HepG2 (cell line): ENCODE measurements around the gene WDR35. TPM values are rescaled to one million over a fixed set of nuclear protein-coding genes. Genes with fewer than 3 reads are reported as not detected.

Source experiments
- AHR ChIP-seq: IDR thresholded peaks from 2 replicates; pipeline ENCODE4 v1.6.1; 2018; ENCODE audit warnings: missing genetic modification reagents, missing compliant biosample characterization
- CENPT ChIP-seq: sonication (generic); formaldehyde crosslinking; IDR thresholded peaks from 2 replicates; pipeline ENCODE4 v1.8.0; 2022; ENCODE audit warnings: low read depth, mild to moderate bottlenecking, moderate library complexity, missing genetic modification reagents
- ESRRA ChIP-seq: sonication (generic); formaldehyde crosslinking; IDR thresholded peaks from 2 replicates; pipeline ENCODE4 v1.5.1; 2020; ENCODE audit warnings: mild to moderate bottlenecking, low read depth, missing genetic modification reagents
- MEIS2 ChIP-seq: sonication (generic); formaldehyde crosslinking; IDR thresholded peaks from 2 replicates; pipeline ENCODE4 v1.9.0; 2021; ENCODE audit warnings: mild to moderate bottlenecking, missing genetic modification reagents
- NAIF1 ChIP-seq: sonication (generic); formaldehyde crosslinking; IDR thresholded peaks from 2 replicates; pipeline ENCODE4 v1.5.0; 2020; ENCODE audit warnings: mild to moderate bottlenecking, missing genetic modification reagents, borderline replicate concordance
- NONO ChIP-seq, 2 experiments: fragments of 450-650 bp in 1 of 2; sonication (generic) in 1 of 2; formaldehyde crosslinking in 1 of 2; IDR thresholded peaks in 1 of 2; conservative IDR thresholded peaks in 1 of 2; 2 replicates each; pipeline versions ENCODE4 v1.6.1 to v1.8.0; 2017 to 2022; ENCODE audit warnings: mild to moderate bottlenecking in 1 of 2, missing genetic modification reagents in 1 of 2, moderate library complexity in 1 of 2
- NR3C1 ChIP-seq: sonication (generic); formaldehyde crosslinking; IDR thresholded peaks from 2 replicates; pipeline ENCODE4 v1.4.0; 2020; ENCODE audit warnings: missing genetic modification reagents
- PHB2 ChIP-seq: fragments of 450-650 bp; IDR thresholded peaks from 2 replicates; pipeline ENCODE4 v1.6.1; 2018; ENCODE audit not compliant: partially characterized antibody
- RBAK ChIP-seq: sonication (generic); formaldehyde crosslinking; IDR thresholded peaks from 2 replicates; pipeline ENCODE4 v1.5.1; 2020; ENCODE audit warnings: mild to moderate bottlenecking, missing genetic modification reagents
- TBX2 ChIP-seq: sonication (generic); formaldehyde crosslinking; IDR thresholded peaks from 2 replicates; pipeline ENCODE4 v1.5.0; 2020; ENCODE audit warnings: missing genetic modification reagents, mild to moderate bottlenecking, borderline replicate concordance
- ZNF10 ChIP-seq: sonication (generic); formaldehyde crosslinking; IDR thresholded peaks from 2 replicates; pipeline ENCODE4 v1.4.0; 2020; ENCODE audit warnings: mild to moderate bottlenecking, low read depth, missing genetic modification reagents, borderline replicate concordance
- ZNF264 ChIP-seq: sonication (generic); formaldehyde crosslinking; IDR thresholded peaks from 2 replicates; pipeline ENCODE4 v1.4.0; 2020; ENCODE audit warnings: missing genetic modification reagents
- ZNF576 ChIP-seq: sonication (generic); formaldehyde crosslinking; IDR thresholded peaks from 2 replicates; pipeline ENCODE4 v1.4.0; 2020; ENCODE audit warnings: mild to moderate bottlenecking, missing genetic modification reagents
- ZNF737 ChIP-seq: sonication (generic); formaldehyde crosslinking; IDR thresholded peaks from 2 replicates; pipeline ENCODE4 v1.5.0; 2020; ENCODE audit warnings: missing genetic modification reagents, mild to moderate bottlenecking, borderline replicate concordance
- ZSCAN9 ChIP-seq: IDR thresholded peaks from 2 replicates; pipeline ENCODE4 v1.6.1; 2016; ENCODE audit warnings: borderline replicate concordance
- polyA plus RNA-seq, 8 experiments: library from polyadenylated mRNA; depleted of rRNA in 3 of 8; stranded (reverse) in 7 of 8; unstranded in 1 of 8; fragments of >200 nt; fragmentation: Illumina TruSeq in 4 of 8; extraction: Trizol in 4 of 8; gene quantifications; 2 replicates each; pipeline versions ENCODE4 v1.2.1 to v1.2.3, GENCODE V29; 2011 to 2016; ENCODE audit warnings: low read depth in 4 of 8, missing spikeins in 1 of 8, mixed read lengths in 1 of 8; ENCODE audit not compliant: insufficient read depth in 1 of 8
- total RNA-seq, 5 experiments: library from RNA; depleted of rRNA; stranded (reverse); fragments of >200 nt; fragmentation: Illumina TruSeq; extraction: Trizol; gene quantifications; 2 replicates each; pipeline ENCODE4 v1.2.3, GENCODE V29; 2016; ENCODE audit warnings: low read depth in 1 of 5
- TF ChIP-seq, protein P1 (sequence below): sonication (generic); formaldehyde crosslinking; conservative IDR thresholded peaks from 2 replicates; pipeline ENCODE4 v1.5.0; 2020; ENCODE audit warnings: missing genetic modification reagents
- TF ChIP-seq, protein P2 (sequence below): sonication (generic); formaldehyde crosslinking; IDR thresholded peaks from 2 replicates; pipeline ENCODE4 v1.4.0; 2020; ENCODE audit warnings: missing genetic modification reagents
- TF ChIP-seq, protein P3 (sequence below): sonication (generic); formaldehyde crosslinking; IDR thresholded peaks from 2 replicates; pipeline ENCODE4 v1.8.1; 2023; ENCODE audit warnings: mild to moderate bottlenecking, missing genetic modification reagents
- TF ChIP-seq, protein P4 (sequence below): sonication (generic); formaldehyde crosslinking; IDR thresholded peaks from 2 replicates; pipeline ENCODE4 v1.9.0; 2022; ENCODE audit warnings: missing genetic modification reagents, mild to moderate bottlenecking, borderline replicate concordance

The WDR35 gene
- total and polyA plus RNA-seq, 2 of the 13 experiments (the other 11 are each of a cell fraction or from before 2014, with no cell fraction given), result 11.1 to 19.6 TPM

DNA sequence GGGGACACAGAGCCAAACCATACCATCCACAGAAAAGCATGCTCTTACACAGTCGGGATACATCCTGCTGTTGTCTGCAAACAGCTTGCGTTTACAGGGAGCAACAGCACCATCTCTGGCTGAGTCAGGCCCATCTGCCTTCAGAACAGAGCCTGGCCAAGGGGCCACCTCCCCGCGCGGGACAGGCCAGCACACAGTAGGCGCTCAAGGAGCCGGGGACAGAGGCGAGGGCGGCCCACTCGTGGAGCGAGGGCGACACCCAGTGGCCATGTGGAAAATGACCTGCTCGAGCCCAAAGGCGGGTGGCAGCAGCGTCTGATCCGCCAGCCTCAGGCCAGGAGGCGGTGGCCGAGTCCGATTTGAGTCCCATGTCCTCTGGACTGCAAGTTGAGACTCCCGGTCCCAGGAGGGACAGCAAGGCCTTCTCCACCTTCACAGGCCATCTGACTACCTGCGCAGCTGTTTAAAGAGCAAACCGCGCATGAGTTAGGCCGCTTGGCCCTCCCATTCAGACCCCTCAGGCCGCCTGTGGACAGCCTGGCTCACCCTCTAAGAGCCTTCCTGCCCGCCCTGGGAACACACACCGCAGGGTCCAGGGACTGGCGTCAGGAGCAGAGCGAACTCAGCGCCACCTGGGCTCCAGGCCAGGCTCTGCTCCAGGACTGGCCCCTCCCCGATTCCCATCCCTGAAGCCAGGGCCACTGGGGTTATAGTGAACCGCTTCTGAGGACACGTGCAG is 126.4 kb downstream of the WDR35 start (continued):
- TF ChIP-seq ZNF10 (CRISPR knock-in tag), result 0 out of 2 replicates have a peak, but pooled peaks have one; percentile 63
- TF ChIP-seq CENPT (CRISPR knock-in tag), result peak; percentile 66; the same call in 1 of the 2 replicates
- TF ChIP-seq ZNF264, result 0 out of 2 replicates have a peak, but pooled peaks have one; percentile 62
- TF ChIP-seq NR3C1 (CRISPR knock-in tag), result no peak
- TF ChIP-seq, protein P1, sequence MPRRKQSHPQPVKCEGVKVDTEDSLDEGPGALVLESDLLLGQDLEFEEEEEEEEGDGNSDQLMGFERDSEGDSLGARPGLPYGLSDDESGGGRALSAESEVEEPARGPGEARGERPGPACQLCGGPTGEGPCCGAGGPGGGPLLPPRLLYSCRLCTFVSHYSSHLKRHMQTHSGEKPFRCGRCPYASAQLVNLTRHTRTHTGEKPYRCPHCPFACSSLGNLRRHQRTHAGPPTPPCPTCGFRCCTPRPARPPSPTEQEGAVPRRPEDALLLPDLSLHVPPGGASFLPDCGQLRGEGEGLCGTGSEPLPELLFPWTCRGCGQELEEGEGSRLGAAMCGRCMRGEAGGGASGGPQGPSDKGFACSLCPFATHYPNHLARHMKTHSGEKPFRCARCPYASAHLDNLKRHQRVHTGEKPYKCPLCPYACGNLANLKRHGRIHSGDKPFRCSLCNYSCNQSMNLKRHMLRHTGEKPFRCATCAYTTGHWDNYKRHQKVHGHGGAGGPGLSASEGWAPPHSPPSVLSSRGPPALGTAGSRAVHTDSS (CRISPR knock-in tag), result peak; percentile 94; the same call in 1 of the 2 replicates
- TF ChIP-seq AHR (CRISPR knock-in tag), result 0 out of 2 replicates have a peak, but pooled peaks have one; percentile 43
- 0 out of 2 replicates have a peak, but pooled peaks have one; percentile 64 for TF ChIP-seq ZNF737 (CRISPR knock-in tag)
- TF ChIP-seq TBX2, result peak; percentile 75; the same call in 1 of the 2 replicates
- peak; percentile 26; the same call in 1 of the 2 replicates for TF ChIP-seq ZSCAN9 (CRISPR knock-in tag)
- TF ChIP-seq NONO (IDR thresholded peaks at IDR 0.05), result no peak
- peak; percentile 79 for TF ChIP-seq NONO (CRISPR knock-in tag; conservative IDR thresholded peaks at IDR 0.05)
- TF ChIP-seq MEIS2 (CRISPR knock-in tag), result peak; percentile 72; the same call in 1 of the 2 replicates
- TF ChIP-seq RBAK (CRISPR knock-in tag), result no peak
- TF ChIP-seq, protein P2, sequence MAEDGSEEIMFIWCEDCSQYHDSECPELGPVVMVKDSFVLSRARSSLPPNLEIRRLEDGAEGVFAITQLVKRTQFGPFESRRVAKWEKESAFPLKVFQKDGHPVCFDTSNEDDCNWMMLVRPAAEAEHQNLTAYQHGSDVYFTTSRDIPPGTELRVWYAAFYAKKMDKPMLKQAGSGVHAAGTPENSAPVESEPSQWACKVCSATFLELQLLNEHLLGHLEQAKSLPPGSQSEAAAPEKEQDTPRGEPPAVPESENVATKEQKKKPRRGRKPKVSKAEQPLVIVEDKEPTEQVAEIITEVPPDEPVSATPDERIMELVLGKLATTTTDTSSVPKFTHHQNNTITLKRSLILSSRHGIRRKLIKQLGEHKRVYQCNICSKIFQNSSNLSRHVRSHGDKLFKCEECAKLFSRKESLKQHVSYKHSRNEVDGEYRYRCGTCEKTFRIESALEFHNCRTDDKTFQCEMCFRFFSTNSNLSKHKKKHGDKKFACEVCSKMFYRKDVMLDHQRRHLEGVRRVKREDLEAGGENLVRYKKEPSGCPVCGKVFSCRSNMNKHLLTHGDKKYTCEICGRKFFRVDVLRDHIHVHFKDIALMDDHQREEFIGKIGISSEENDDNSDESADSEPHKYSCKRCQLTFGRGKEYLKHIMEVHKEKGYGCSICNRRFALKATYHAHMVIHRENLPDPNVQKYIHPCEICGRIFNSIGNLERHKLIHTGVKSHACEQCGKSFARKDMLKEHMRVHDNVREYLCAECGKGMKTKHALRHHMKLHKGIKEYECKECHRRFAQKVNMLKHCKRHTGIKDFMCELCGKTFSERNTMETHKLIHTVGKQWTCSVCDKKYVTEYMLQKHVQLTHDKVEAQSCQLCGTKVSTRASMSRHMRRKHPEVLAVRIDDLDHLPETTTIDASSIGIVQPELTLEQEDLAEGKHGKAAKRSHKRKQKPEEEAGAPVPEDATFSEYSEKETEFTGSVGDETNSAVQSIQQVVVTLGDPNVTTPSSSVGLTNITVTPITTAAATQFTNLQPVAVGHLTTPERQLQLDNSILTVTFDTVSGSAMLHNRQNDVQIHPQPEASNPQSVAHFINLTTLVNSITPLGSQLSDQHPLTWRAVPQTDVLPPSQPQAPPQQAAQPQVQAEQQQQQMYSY, result peak; percentile 40; the same call in 1 of the 2 replicates
- no peak; the same call in 1 of the 2 replicates for TF ChIP-seq NAIF1 (CRISPR knock-in tag)
- TF ChIP-seq, protein P3, sequence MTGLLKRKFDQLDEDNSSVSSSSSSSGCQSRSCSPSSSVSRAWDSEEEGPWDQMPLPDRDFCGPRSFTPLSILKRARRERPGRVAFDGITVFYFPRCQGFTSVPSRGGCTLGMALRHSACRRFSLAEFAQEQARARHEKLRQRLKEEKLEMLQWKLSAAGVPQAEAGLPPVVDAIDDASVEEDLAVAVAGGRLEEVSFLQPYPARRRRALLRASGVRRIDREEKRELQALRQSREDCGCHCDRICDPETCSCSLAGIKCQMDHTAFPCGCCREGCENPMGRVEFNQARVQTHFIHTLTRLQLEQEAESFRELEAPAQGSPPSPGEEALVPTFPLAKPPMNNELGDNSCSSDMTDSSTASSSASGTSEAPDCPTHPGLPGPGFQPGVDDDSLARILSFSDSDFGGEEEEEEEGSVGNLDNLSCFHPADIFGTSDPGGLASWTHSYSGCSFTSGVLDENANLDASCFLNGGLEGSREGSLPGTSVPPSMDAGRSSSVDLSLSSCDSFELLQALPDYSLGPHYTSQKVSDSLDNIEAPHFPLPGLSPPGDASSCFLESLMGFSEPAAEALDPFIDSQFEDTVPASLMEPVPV (CRISPR knock-in tag), result no peak
- no peak for TF ChIP-seq PHB2
- 0 out of 2 replicates have a peak, but pooled peaks have one; percentile 27 for TF ChIP-seq ESRRA (CRISPR knock-in tag)
- TF ChIP-seq ZNF576 (CRISPR knock-in tag), result peak; percentile 93
- TF ChIP-seq, protein P4, sequence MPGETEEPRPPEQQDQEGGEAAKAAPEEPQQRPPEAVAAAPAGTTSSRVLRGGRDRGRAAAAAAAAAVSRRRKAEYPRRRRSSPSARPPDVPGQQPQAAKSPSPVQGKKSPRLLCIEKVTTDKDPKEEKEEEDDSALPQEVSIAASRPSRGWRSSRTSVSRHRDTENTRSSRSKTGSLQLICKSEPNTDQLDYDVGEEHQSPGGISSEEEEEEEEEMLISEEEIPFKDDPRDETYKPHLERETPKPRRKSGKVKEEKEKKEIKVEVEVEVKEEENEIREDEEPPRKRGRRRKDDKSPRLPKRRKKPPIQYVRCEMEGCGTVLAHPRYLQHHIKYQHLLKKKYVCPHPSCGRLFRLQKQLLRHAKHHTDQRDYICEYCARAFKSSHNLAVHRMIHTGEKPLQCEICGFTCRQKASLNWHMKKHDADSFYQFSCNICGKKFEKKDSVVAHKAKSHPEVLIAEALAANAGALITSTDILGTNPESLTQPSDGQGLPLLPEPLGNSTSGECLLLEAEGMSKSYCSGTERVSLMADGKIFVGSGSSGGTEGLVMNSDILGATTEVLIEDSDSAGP (CRISPR knock-in tag), result peak; percentile 92
